IMR-90 (cell line): Measurements from ENCODE around the gene ARHGAP24. TPM values are rescaled to one million over a fixed set of nuclear protein-coding genes. Genes with fewer than 3 reads are reported as not detected.

Source experiments
- ATAC-seq: fragments of 200-7000 bp; cut with Tn5 transposase; 2 replicates; pipeline ENCODE4 v1.9.1; 2020; ENCODE audit warnings: low read depth, mild to moderate bottlenecking, moderate library complexity
- BruUV-seq: library from RNA; stranded (reverse); fragments of 400-500 nt; replicated peaks from 2 replicates; lab custom pipeline; 2021; lab: Mats Ljungman, UMichigan
- CTCF ChIA-PET: fragments of 300-600 bp; formaldehyde crosslinking; extraction: SDS; loops from one replicate; lab custom pipeline; 2021; ENCODE audit warnings: antibody characterized with exemption; lab: Yijun Ruan, JAX
- POLR2A ChIA-PET: fragments of 300-600 bp; sonication (Branson Sonifier 250); formaldehyde crosslinking; loops from one replicate; lab custom pipeline; 2022; ENCODE audit warnings: antibody characterized with exemption; ENCODE audit not compliant: unreplicated experiment; lab: Charles Lee
- DNase-seq: peaks from one replicate; pipeline ENCODE4 v3.0.0; 2013
- H2AFZ ChIP-seq: replicated peaks from 2 replicates; pipeline ENCODE3; 2013; ENCODE audit warnings: low read length, mild to moderate bottlenecking; ENCODE audit not compliant: poor library complexity
- H2AK5ac ChIP-seq: 2 replicates; pipeline ENCODE4 v1.6.1; 2013; ENCODE audit warnings: low read depth, low read length, inconsistent platforms
- H2AK9ac ChIP-seq: replicated peaks from 2 replicates; pipeline ENCODE3; 2013; ENCODE audit warnings: mild to moderate bottlenecking, low read depth, low read length, moderate library complexity; ENCODE audit not compliant: poor library complexity
- H2BK120ac ChIP-seq: 2 replicates; pipeline ENCODE4 v1.6.1; 2013; ENCODE audit warnings: low read depth, low read length, inconsistent platforms
- H2BK15ac ChIP-seq: 3 replicates; pipeline ENCODE4 v1.6.1; 2013; ENCODE audit warnings: low read depth, low read length, inconsistent platforms
- H2BK20ac ChIP-seq: 2 replicates; pipeline ENCODE4 v1.6.1; 2013; ENCODE audit warnings: low read depth, mild to moderate bottlenecking, inconsistent platforms, low read length, moderate library complexity
- H2BK5ac ChIP-seq: 2 replicates; pipeline ENCODE4 v1.6.1; 2013; ENCODE audit warnings: mild to moderate bottlenecking, low read depth, low read length, inconsistent platforms; ENCODE audit not compliant: poor library complexity, severe bottlenecking
- H3K14ac ChIP-seq: replicated peaks from 2 replicates; pipeline ENCODE4 v1.6.1; 2013; ENCODE audit warnings: low read depth, low read length, inconsistent platforms
- H3K18ac ChIP-seq: 2 replicates; pipeline ENCODE4 v1.6.1; 2013; ENCODE audit warnings: low read depth, low read length, control low read depth
- H3K23ac ChIP-seq: 2 replicates; pipeline ENCODE4 v1.6.1; 2013; ENCODE audit warnings: low read depth, low read length, inconsistent platforms
- H3K27ac ChIP-seq: 2 replicates; pipeline ENCODE4 v1.5.1; 2013; ENCODE audit warnings: mild to moderate bottlenecking, control low read depth, low read length; ENCODE audit not compliant: insufficient read depth
- H3K27me3 ChIP-seq: 2 replicates; pipeline ENCODE4 v1.6.1; 2013; ENCODE audit warnings: low read length; ENCODE audit not compliant: control insufficient read depth, insufficient read depth
- H3K36me3 ChIP-seq: 2 replicates; pipeline ENCODE4 v1.6.1; 2013; ENCODE audit warnings: low read length, mixed read lengths; ENCODE audit not compliant: control insufficient read depth, insufficient read depth
- H3K4ac ChIP-seq: 2 replicates; pipeline ENCODE4 v1.6.1; 2013; ENCODE audit warnings: low read depth, low read length, inconsistent platforms
- H3K4me1 ChIP-seq: 2 replicates; pipeline ENCODE4 v1.6.1; 2013; ENCODE audit warnings: low read length, mixed read lengths; ENCODE audit not compliant: control insufficient read depth, insufficient read depth
- H3K4me2 ChIP-seq: 2 replicates; pipeline ENCODE4 v1.6.1; 2013; ENCODE audit warnings: low read depth, mild to moderate bottlenecking, control low read depth, low read length, moderate library complexity
- H3K4me3 ChIP-seq: 2 replicates; pipeline ENCODE4 v1.5.1; 2013; ENCODE audit warnings: low read depth, mild to moderate bottlenecking, control low read depth, low read length, moderate library complexity; ENCODE audit not compliant: insufficient read depth
- H3K56ac ChIP-seq: 2 replicates; pipeline ENCODE4 v1.6.1; 2013; ENCODE audit warnings: low read length, inconsistent platforms; ENCODE audit not compliant: insufficient read depth; ENCODE audit errors: extremely low read depth
- H3K79me1 ChIP-seq, 2 experiments: 2 replicates each; pipeline ENCODE4 v1.6.1; 2013; ENCODE audit warnings: low read length in 2 of 2, inconsistent platforms in 1 of 2, low read depth in 1 of 2
- H3K9ac ChIP-seq: 2 replicates; pipeline ENCODE4 v1.6.1; 2013; ENCODE audit warnings: low read depth, low read length, control low read depth
- H3K9me1 ChIP-seq: 2 replicates; pipeline ENCODE4 v1.6.1; 2013; ENCODE audit warnings: low read length, inconsistent platforms; ENCODE audit not compliant: insufficient read depth
- H3K9me3 ChIP-seq: 2 replicates; pipeline ENCODE4 v1.6.1; 2013; ENCODE audit warnings: low read length; ENCODE audit not compliant: control insufficient read depth, insufficient read depth
- H4K20me1 ChIP-seq: 2 replicates; pipeline ENCODE4 v1.6.1; 2013; ENCODE audit warnings: low read length, inconsistent platforms; ENCODE audit not compliant: insufficient read depth
- H4K5ac ChIP-seq: 2 replicates; pipeline ENCODE4 v1.6.1; 2013; ENCODE audit warnings: mild to moderate bottlenecking, low read depth, low read length, control low read depth
- H4K8ac ChIP-seq, 2 experiments: 2 replicates each; pipeline ENCODE4 v1.6.1; 2013; ENCODE audit warnings: low read depth in 2 of 2, low read length in 2 of 2, control low read depth in 1 of 2, inconsistent platforms in 1 of 2
- H4K91ac ChIP-seq: 2 replicates; pipeline ENCODE4 v1.6.1; 2013; ENCODE audit warnings: low read depth, low read length, inconsistent platforms; ENCODE audit not compliant: insufficient read depth
- RAD21 ChIP-seq: IDR thresholded peaks from 2 replicates; pipeline ENCODE4 v1.6.1; 2012; ENCODE audit warnings: low read length, improper control_type of control experiment
- dilution Hi-C: fragments of 300-500 bp; cut with HindIII; formaldehyde crosslinking; loops from one replicate; pipeline ENCODE4 v1.14.3; 2018; ENCODE audit warnings: low sequenced_read_pairs; ENCODE audit not compliant: unreplicated experiment
- in situ Hi-C: fragments of 300-500 bp; cut with MboI; formaldehyde crosslinking; loops from 3 replicates; pipeline ENCODE4 v1.14.3; 2019; ENCODE audit warnings: low sequenced_read_pairs, inconsistent platforms, mixed read lengths
- intact Hi-C: fragments of 100-400 bp; cut with micrococcal nuclease; formaldehyde crosslinking; loops from 2 replicates; pipeline ENCODE4 v1.10.0; 2022
- polyA plus RNA-seq, 3 experiments: library from polyadenylated mRNA; depleted of rRNA; stranded (reverse); fragments of >200 nt; gene quantifications; 2 replicates each; pipeline ENCODE4 v1.2.3, GENCODE V29; 2012; ENCODE audit warnings: low replicate concordance in 1 of 3
- total RNA-seq: library from RNA; depleted of rRNA; stranded (reverse); fragments of >200 nt; gene quantifications from 2 replicates; pipeline ENCODE4 v1.2.3, GENCODE V29; 2012

ARHGAP24 gene
- total and polyA plus RNA-seq, 2 of the 4 experiments (the other 2 are of a cell fraction), result 11.9 to 24.0 TPM

DNA sequence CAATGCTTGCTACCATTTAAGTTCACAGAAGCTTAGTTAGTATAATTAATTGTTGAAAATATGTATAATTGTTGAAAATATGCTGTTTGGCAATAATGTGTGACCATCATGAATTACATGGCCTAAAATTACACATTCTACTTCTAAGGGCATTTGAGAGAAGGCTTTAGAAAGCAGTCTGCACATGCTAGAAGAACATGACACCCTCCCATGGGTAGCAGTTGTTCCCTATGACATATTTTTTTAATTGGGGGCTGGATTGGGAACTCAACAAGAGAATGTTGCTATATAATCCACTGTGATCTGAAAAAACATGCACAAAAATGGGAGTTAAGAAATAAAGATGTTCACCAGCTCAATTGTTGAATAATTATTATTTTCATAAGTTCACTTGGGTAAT is 331.4 kb downstream of the ARHGAP24 start:
- no peak overlapping the region for H3K14ac ChIP-seq
- H3K4ac ChIP-seq, result no peak overlapping the region
- no peak overlapping the region for H3K9ac ChIP-seq
- H3K4me3 ChIP-seq, result no peak overlapping the region
- intact Hi-C loops (no loop called here), dilution Hi-C loops (no loop called here), in situ Hi-C loops (no loop called here)
- CTCF ChIA-PET, result interaction anchor here (1.6 kb wide), 1 partner anchor 10 kb away, joined by 9 read pairs; no protein-coding TSS in a partner anchor
- ATAC-seq (no peak), DNase-seq (no peak)
- H3K4me2 ChIP-seq, result no peak overlapping the region
- POLR2A ChIA-PET, result no interaction called here
- no peak overlapping the region for H3K27ac ChIP-seq
- no peak overlapping the region for H2BK5ac ChIP-seq
- no peaks in the 10 kb centered on the region for H3K9me1 ChIP-seq
- H3K36me3 ChIP-seq, result no peaks in the 10 kb centered on the region
- H3K9me3 ChIP-seq, result no peaks in the 10 kb centered on the region
- H2AK9ac ChIP-seq, result no peak overlapping the region
- no peak overlapping the region for H2AK5ac ChIP-seq
- no peaks in the 10 kb centered on the region for H3K27me3 ChIP-seq
- TF ChIP-seq RAD21, result no peak
- H4K91ac ChIP-seq, result no peak overlapping the region
- H4K8ac ChIP-seq, result no peak overlapping the region
- no peak overlapping the region for H3K23ac ChIP-seq
- H2BK20ac ChIP-seq, result no peak overlapping the region
- H4K20me1 ChIP-seq, result no peaks in the 10 kb centered on the region
- no peak overlapping the region for H4K5ac ChIP-seq
- no peaks in the 10 kb centered on the region for H3K4me1 ChIP-seq
- no peak overlapping the region for H2AFZ ChIP-seq
- H2BK15ac ChIP-seq, result no peak overlapping the region
- no peak overlapping the region for H2BK120ac ChIP-seq
- peaks cover 9 to 36% of the 10 kb centered on the region in 2 experiments for H3K79me1 ChIP-seq
- H3K56ac ChIP-seq, result no peak overlapping the region
- BruUV-seq, result no TSS peak
- no peak overlapping the region for H3K18ac ChIP-seq
